ENCODE data around the gene PCSK9.

DNA sequence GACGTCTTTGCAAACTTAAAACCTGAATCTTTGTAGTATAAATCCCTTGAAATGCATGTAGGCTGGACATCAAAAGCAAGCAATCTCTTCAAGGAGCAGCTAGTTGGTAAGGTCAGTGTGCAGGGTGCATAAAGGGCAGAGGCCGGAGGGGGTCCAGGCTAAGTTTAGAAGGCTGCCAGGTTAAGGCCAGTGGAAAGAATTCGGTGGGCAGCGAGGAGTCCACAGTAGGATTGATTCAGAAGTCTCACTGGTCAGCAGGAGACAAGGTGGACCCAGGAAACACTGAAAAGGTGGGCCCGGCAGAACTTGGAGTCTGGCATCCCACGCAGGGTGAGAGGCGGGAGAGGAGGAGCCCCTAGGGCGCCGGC is 390 bp upstream of the PCSK9 start:
- no peak for TF ChIP-seq POLR2AphosphoS5 (IDR thresholded peaks at IDR 0.05; ENCODE audit: borderline replicate concordance, low read depth, low read length)
- no peak for TF ChIP-seq EZH2 (IDR thresholded peaks at IDR 0.05)

All from SK-N-MC (cell line).